Measurements from ENCODE around the gene ATXN8OS. TPM values are rescaled to one million over a fixed set of nuclear protein-coding genes. Genes with fewer than 3 reads are reported as not detected.

ATXN8OS gene
- polyA plus RNA-seq, 2 of the 4 experiments (the other 2 are of a cell fraction) = not detected

- POLR2A ChIA-PET = no interaction called here
- WGBS (ENCODE audit: missing lambda C conversion rate) = 28% methylated on average over 3 of the region's 3 CpGs
- ATAC-seq = no peak
Measured at GRCh38 chr13:70171151-70171550, 63.5 kb downstream of the ATXN8OS start.

GRCh38 chr13:70172946-70173597 lies 65.4 kb downstream of the ATXN8OS start:
- Histone ChIP-seq H3K4me3 (no peak overlapping the region), H3K27ac (no peak overlapping the region), H3K9me3 (no peaks in the 10 kb centered on the region), H3K4me2 (no peak overlapping the region), H3K4me1 (no peaks in the 10 kb centered on the region)
- FAIRE-seq (no peak), ATAC-seq (no peak), DNase-seq (ENCODE audit: low read depth in 1 of 2, low spot score in 1 of 2) (no peak)
- 8% methylated on average over 1 of the region's 1 CpG for WGBS (ENCODE audit: missing lambda C conversion rate)
- ChIA-PET CTCF (no interaction called here), POLR2A (no interaction called here)
- no peak for TF ChIP-seq HMGXB4 (CRISPR knock-in tag; IDR thresholded peaks at IDR 0.05; ENCODE audit: borderline replicate concordance)
- TF ChIP-seq ZNF302 (CRISPR knock-in tag; IDR thresholded peaks at IDR 0.05) = no peak
- TF ChIP-seq ZC3H11A (IDR thresholded peaks at IDR 0.05) = no peak
- TF ChIP-seq PBX3 (IDR thresholded peaks at IDR 0.05) = no peak
- TF ChIP-seq RCOR1 (IDR thresholded peaks at IDR 0.05; ENCODE audit: low read depth, low read length) = no peak
- TF ChIP-seq RNF2 (IDR thresholded peaks at IDR 0.05; ENCODE audit: borderline replicate concordance, low read depth) = no peak
- TF ChIP-seq RAD21 (conservative IDR thresholded peaks at IDR 0.05 in 1 of 2, IDR thresholded peaks at IDR 0.05 in 1 of 2) = no peak
- no peak for TF ChIP-seq TP53 (CRISPR knock-in tag; IDR thresholded peaks at IDR 0.05)
- no peak for TF ChIP-seq ZSCAN20 (CRISPR knock-in tag; IDR thresholded peaks at IDR 0.05)

More at GRCh38 chr13:70171151-70171550, 63.5 kb downstream of the ATXN8OS start:
- CTCF ChIA-PET = no interaction called here
- FAIRE-seq (no peak), DNase-seq (ENCODE audit: low read depth in 1 of 2, low spot score in 1 of 2) (no peak)
- Histone ChIP-seq H3K4me2 (no peak overlapping the region), H3K4me1 (no peaks in the 10 kb centered on the region), H3K9me3 (no peaks in the 10 kb centered on the region), H3K4me3 (no peak overlapping the region), H3K27ac (no peak overlapping the region)
- TF ChIP-seq MAX (IDR thresholded peaks at IDR 0.05) = no peak
- TF ChIP-seq FOXS1 (CRISPR knock-in tag; IDR thresholded peaks at IDR 0.05) = no peak
- no peak for TF ChIP-seq MYC (IDR thresholded peaks at IDR 0.05; ENCODE audit: borderline replicate concordance, low read length)
- no peak for TF ChIP-seq HOXA7 (CRISPR knock-in tag; IDR thresholded peaks at IDR 0.05)
- no peak for TF ChIP-seq PBX3 (IDR thresholded peaks at IDR 0.05)
- TF ChIP-seq HOXB5 (CRISPR knock-in tag; IDR thresholded peaks at IDR 0.05) = no peak
- no peak for TF ChIP-seq KDM1A (IDR thresholded peaks at IDR 0.05; ENCODE audit: low read depth)
- no peak for TF ChIP-seq HEYL (CRISPR knock-in tag; IDR thresholded peaks at IDR 0.05)
- no peak for TF ChIP-seq E2F6 (IDR thresholded peaks at IDR 0.05; ENCODE audit: borderline replicate concordance, low read depth)
- no peak for TF ChIP-seq RCOR1 (IDR thresholded peaks at IDR 0.05; ENCODE audit: low read depth, low read length)
- TF ChIP-seq BHLHE40 (IDR thresholded peaks at IDR 0.05; ENCODE audit: low read depth, low read length) = no peak
- TF ChIP-seq HOXB13 (CRISPR knock-in tag; IDR thresholded peaks at IDR 0.05; ENCODE audit: low read depth) = no peak
- no peak for TF ChIP-seq ESRRA (IDR thresholded peaks at IDR 0.05; ENCODE audit: borderline replicate concordance, low read length)
- TF ChIP-seq SMC3 (IDR thresholded peaks at IDR 0.05) = no peak
- no peak for TF ChIP-seq REST (IDR thresholded peaks at IDR 0.05)
- TF ChIP-seq MAFK (IDR thresholded peaks at IDR 0.05; ENCODE audit: partially characterized antibody) = no peak
- no peak for TF ChIP-seq CHD4 (IDR thresholded peaks at IDR 0.05; ENCODE audit: borderline replicate concordance)
- no peak for TF ChIP-seq ZNF302 (CRISPR knock-in tag; IDR thresholded peaks at IDR 0.05)

Data from A549 (cell line).